GM12878 (cell line): Measurements from ENCODE around the gene PMS1. TPM values are rescaled to one million over a fixed set of nuclear protein-coding genes. Genes with fewer than 3 reads are reported as not detected.

Experiments used
- ATAC-seq: fragments of 200-7000 bp; cut with Tn5 transposase; 3 replicates; pipeline ENCODE4 v1.9.1; 2020; ENCODE audit warnings: mild to moderate bottlenecking, moderate library complexity
- BruUV-seq: library from RNA; stranded (reverse); fragments of 400-500 nt; replicated peaks from 2 replicates; lab custom pipeline; 2021; lab: Mats Ljungman, UMichigan
- CTCF ChIA-PET: fragments of 300-600 bp; sonication (Branson Sonifier 250); formaldehyde crosslinking; extraction: SDS; loops from one replicate; lab custom pipeline; 2021; ENCODE audit warnings: inconsistent platforms; lab: Yijun Ruan, JAX
- POLR2A ChIA-PET: fragments of 350-600 bp; formaldehyde crosslinking; extraction: SDS; loops from one replicate; lab custom pipeline; 2021; ENCODE audit warnings: inconsistent platforms; lab: Charles Lee
- RAD21 ChIA-PET: fragments of 300-600 bp; sonication (Branson Sonifier 250); formaldehyde crosslinking; loops from one replicate; lab custom pipeline; 2023; ENCODE audit warnings: antibody characterized with exemption; ENCODE audit not compliant: unreplicated experiment; lab: Charles Lee
- SMC1A ChIA-PET: fragments of 300-600 bp; sonication (Branson Sonifier 250); formaldehyde crosslinking; loops from one replicate; lab custom pipeline; 2023; ENCODE audit not compliant: unreplicated experiment, uncharacterized antibody; lab: Charles Lee
- DNase-seq: peaks from one replicate; pipeline ENCODE4 v3.0.0-alpha.2; 2011; ENCODE audit warnings: low read depth, low spot score
- FAIRE-seq: peaks from 3 replicates; lab custom pipeline; 2011; peaks lifted over from hg19 to GRCh38; lab: Jason Lieb, UNC
- H2AFZ ChIP-seq: 2 replicates; pipeline ENCODE4 v1.6.0; 2011; ENCODE audit warnings: low read depth, low read length, control low read depth; ENCODE audit not compliant: control insufficient read depth
- H3K27ac ChIP-seq: 2 replicates; pipeline ENCODE4 v1.5.1; 2011; ENCODE audit warnings: control low read depth; ENCODE audit not compliant: control insufficient read depth, insufficient read depth
- H3K27me3 ChIP-seq, 2 experiments: replicated peaks in 1 of 2; 2 replicates each; pipeline versions ENCODE4 v1.6.0 to v1.6.1; 2011; ENCODE audit warnings: low read length in 1 of 2; ENCODE audit not compliant: control insufficient read depth in 2 of 2, insufficient read depth in 2 of 2
- H3K36me3 ChIP-seq, 2 experiments: 2 replicates each; pipeline ENCODE4 v1.5.1; 2011; ENCODE audit warnings: low read length in 1 of 2; ENCODE audit not compliant: control insufficient read depth in 2 of 2, insufficient read depth in 2 of 2
- H3K4me1 ChIP-seq: 2 replicates; pipeline ENCODE4 v1.6.1; 2011; ENCODE audit warnings: mild to moderate bottlenecking, low read length, moderate library complexity, mixed read lengths; ENCODE audit not compliant: control insufficient read depth, insufficient read depth
- H3K4me2 ChIP-seq: 2 replicates; pipeline ENCODE4 v1.6.0; 2011; ENCODE audit warnings: control low read depth; ENCODE audit not compliant: control insufficient read depth, insufficient read depth
- H3K4me3 ChIP-seq: fragments of 200-600 bp; sonication (generic); 2 replicates; pipeline ENCODE4 v1.5.1; 2016
- H3K79me2 ChIP-seq: 2 replicates; pipeline ENCODE4 v1.6.0; 2011; ENCODE audit warnings: low read length; ENCODE audit not compliant: control insufficient read depth, insufficient read depth
- H3K9ac ChIP-seq: 2 replicates; pipeline ENCODE4 v1.8.0; 2011; ENCODE audit warnings: low read length, control low read depth, mixed read lengths; ENCODE audit not compliant: control insufficient read depth, insufficient read depth
- H3K9me3 ChIP-seq: replicated peaks from 3 replicates; pipeline ENCODE4 v1.5.1; 2011; ENCODE audit warnings: mild to moderate bottlenecking, low read length; ENCODE audit not compliant: control insufficient read depth, insufficient read depth
- H4K20me1 ChIP-seq: 2 replicates; pipeline ENCODE4 v1.6.0; 2011; ENCODE audit not compliant: control insufficient read depth, insufficient read depth
- CHD4 ChIP-seq: fragments of 200-600 bp; sonication (generic); IDR thresholded peaks from 2 replicates; pipeline ENCODE4 v1.6.1; 2016; ENCODE audit warnings: mild to moderate bottlenecking
- CREB1 ChIP-seq: IDR thresholded peaks from 2 replicates; pipeline ENCODE4 v1.6.1; 2012; ENCODE audit warnings: low read depth, mild to moderate bottlenecking, inconsistent platforms
- CTCF ChIP-seq, 3 experiments: IDR thresholded peaks in 2 of 3; conservative IDR thresholded peaks in 1 of 3; 2 replicates each; pipeline ENCODE4 v1.5.1; 2011; ENCODE audit warnings: low read depth in 3 of 3, low read length in 3 of 3, mild to moderate bottlenecking in 3 of 3, control low read depth in 2 of 3, moderate library complexity in 2 of 3, inconsistent platforms in 1 of 3, mixed read lengths in 1 of 3; ENCODE audit not compliant: control insufficient read depth in 2 of 3, insufficient read depth in 1 of 3; ENCODE audit errors: extremely low read depth in 1 of 3
- MYB ChIP-seq: fragments of 150-350 bp; IDR thresholded peaks from 2 replicates; pipeline ENCODE4 v1.6.1; 2014; ENCODE audit warnings: mild to moderate bottlenecking, low read depth, low read length, borderline replicate concordance
- POU2F2 ChIP-seq: IDR thresholded peaks from 3 replicates; pipeline ENCODE4 v1.6.1; 2011; ENCODE audit warnings: low read depth, mild to moderate bottlenecking, low read length, borderline replicate concordance
- RAD21 ChIP-seq: IDR thresholded peaks from 2 replicates; pipeline ENCODE4 v1.6.1; 2011; ENCODE audit warnings: mild to moderate bottlenecking, low read depth, low read length, moderate library complexity; ENCODE audit not compliant: insufficient read depth
- SMC3 ChIP-seq: IDR thresholded peaks from 2 replicates; pipeline ENCODE4 v1.6.1; 2011; ENCODE audit warnings: low read length, improper control_type of control experiment, borderline replicate concordance
- SRF ChIP-seq, 2 experiments: IDR thresholded peaks; 2 replicates each; pipeline ENCODE4 v1.6.1; 2011; ENCODE audit warnings: low read depth in 2 of 2, low read length in 2 of 2, mild to moderate bottlenecking in 1 of 2, moderate library complexity in 1 of 2
- TBL1XR1 ChIP-seq: IDR thresholded peaks from 2 replicates; pipeline ENCODE4 v1.6.1; 2012; ENCODE audit warnings: low read depth, low read length, improper control_type of control experiment
- WRNIP1 ChIP-seq: IDR thresholded peaks from 2 replicates; pipeline ENCODE4 v1.6.1; 2011; ENCODE audit warnings: low read depth, low read length, improper control_type of control experiment, borderline replicate concordance
- YBX1 ChIP-seq: fragments of 450-650 bp; IDR thresholded peaks from 2 replicates; pipeline ENCODE4 v1.6.1; 2016; ENCODE audit warnings: antibody characterized with exemption
- ZNF217 ChIP-seq: fragments of 450-650 bp; IDR thresholded peaks from 2 replicates; pipeline ENCODE4 v1.6.1; 2017; ENCODE audit warnings: antibody characterized with exemption, mild to moderate bottlenecking
- whole genome bisulfite sequencing: methylation state at CpG from one replicate; pipeline ENCODE4 v1.1.6; 2016; ENCODE audit warnings: low lambda C conversion rate; ENCODE audit not compliant: insufficient replicate concordance, insufficient coverage; ENCODE audit errors: missing lambda C conversion rate; 5-methylcytosine and 5-hydroxymethylcytosine counted together
- in situ Hi-C: fragments of 300-500 bp; cut with MboI; formaldehyde crosslinking; loops from 9 replicates; pipeline ENCODE4 v1.14.3; 2018; ENCODE audit warnings: mixed read lengths
- intact Hi-C: fragments of 100-400 bp; cut with micrococcal nuclease; formaldehyde crosslinking; loops from one replicate; pipeline ENCODE4 v1.14.2; 2022; ENCODE audit not compliant: unreplicated experiment
- polyA plus RNA-seq, 11 experiments: library from polyadenylated mRNA; depleted of rRNA in 4 of 11; unstranded in 6 of 11; stranded (reverse) in 5 of 11; fragments of >200 nt; fragmentation: Nextera tagmentation in 4 of 11; fragmentation: Illumina TruSeq in 1 of 11; extraction: Ambion mirVana in 4 of 11; extraction: Trizol in 1 of 11; gene quantifications; 1 replicate in 1 of 11; 2 replicates in 10 of 11; pipeline versions ENCODE4 v1.2.1 to v1.2.3, GENCODE V29; 2011 to 2016; ENCODE audit warnings: inconsistent platforms in 2 of 11, missing spikeins in 2 of 11, low read depth in 1 of 11
- total RNA-seq, 4 experiments: library from RNA; depleted of rRNA in 3 of 4; stranded (reverse); fragments of >200 nt in 3 of 4; fragmentation: Illumina TruSeq in 1 of 4; extraction: Trizol in 1 of 4; gene quantifications; 2 replicates each; pipeline versions ENCODE4 v1.2.1 to v1.2.3, GENCODE V29; 2013 to 2021

Gene PMS1
- total and polyA plus RNA-seq, 10 of the 15 experiments (the other 5 are each of a cell fraction or from before 2014, with no cell fraction given): 18.7 to 50.6 (median 29.5) TPM

GRCh38 chr2:189797902-189798301, 13.7 kb downstream of the PMS1 start:
- no peak for ATAC-seq
- intact Hi-C loops: loop anchor here (1.0 kb wide), 1 partner anchor 272 kb away; no protein-coding TSS in a partner anchor

GRCh38 chr2:189798312-189799029, 14.2 kb downstream of the PMS1 start:
- no peaks in the 10 kb centered on the region for H4K20me1 ChIP-seq
- no peaks in the 10 kb centered on the region for H3K4me1 ChIP-seq
- no peaks in the 10 kb centered on the region for H3K27me3 ChIP-seq
- SMC1A ChIA-PET: interaction anchor here (0.6 to 2.7 kb wide), 26 partner anchors 9 to 1174 kb away, joined by 3 to 15 read pairs (median 3); partner anchors contain the start of gene OSGEPL1
- WGBS: 74% methylated on average over 4 of the region's 4 CpGs
- RAD21 ChIA-PET: interaction anchor here (0.5 to 2.7 kb wide), 21 partner anchors 9 to 1216 kb away, joined by 3 to 26 read pairs (median 4); partner anchors contain the start of genes ASNSD1, MSTN and OSGEPL1
- CTCF ChIA-PET: interaction anchor here (0.7 to 3.7 kb wide), 34 partner anchors 9 to 559 kb away, joined by 3 to 45 read pairs (median 4); no protein-coding TSS in a partner anchor
- intact Hi-C loops: loop anchor here (1.0 kb wide), 1 partner anchor 272 kb away; no protein-coding TSS in a partner anchor
- H2AFZ ChIP-seq: no peak overlapping the region
- peaks cover 3 to 24% of the 10 kb centered on the region in 2 experiments; a peak in 3 of 4 replicates for H3K36me3 ChIP-seq
- no peak overlapping the region for H3K4me3 ChIP-seq
- no peak overlapping the region for H3K4me2 ChIP-seq
- peaks cover 1% of the 10 kb centered on the region for H3K79me2 ChIP-seq
- no peak overlapping the region for H3K27ac ChIP-seq
- DNase-seq: peak; percentile 25
- in situ Hi-C loops: loop anchor here (5.0 kb wide), 1 partner anchor 269 kb away; no protein-coding TSS in a partner anchor
- no peaks in the 10 kb centered on the region for H3K9me3 ChIP-seq
- no TSS peak for BruUV-seq
- no peak overlapping the region for H3K9ac ChIP-seq
- FAIRE-seq: peak; percentile 74
- peak; percentile 96 for ATAC-seq
- POLR2A ChIA-PET: interaction anchor here (0.6 to 1.5 kb wide), 4 partner anchors 13 to 39 kb away, joined by 3 to 7 read pairs (median 4); no protein-coding TSS in a partner anchor
- TF ChIP-seq CTCF (IDR thresholded peaks at IDR 0.05 in 2 of 3, conservative IDR thresholded peaks at IDR 0.05 in 1 of 3; ENCODE audit: control insufficient read depth in 2 of 3, extremely low read depth in 1 of 3, insufficient read depth in 1 of 3, low read depth in 3 of 3, low read length in 3 of 3): peak; percentile 34 to 60 (median 48); a peak in 5 of 6 replicates
- 0 out of 3 replicates have a peak, but pooled peaks have one; percentile 33 for TF ChIP-seq POU2F2
- peak; percentile 77 for TF ChIP-seq RAD21
- TF ChIP-seq SMC3: peak; percentile 41; the same call in 1 of the 2 replicates
- no peak for TF ChIP-seq CHD4

More at GRCh38 chr2:189797902-189798301, 13.7 kb downstream of the PMS1 start:
- SMC1A ChIA-PET: interaction anchor here (0.6 to 1.8 kb wide), 12 partner anchors 9 to 1175 kb away, joined by 3 to 7 read pairs (median 3); partner anchors contain the start of gene OSGEPL1
- DNase-seq (no peak), FAIRE-seq (no peak)
- Histone ChIP-seq H3K9me3 (no peaks in the 10 kb centered on the region), H3K36me3 (peaks cover 3 to 27% of the 10 kb centered on the region in 2 experiments; a peak in 3 of 4 replicates), H3K79me2 (peaks cover 1% of the 10 kb centered on the region), H3K4me1 (no peaks in the 10 kb centered on the region), H3K4me2 (no peak overlapping the region), H3K27ac (no peak overlapping the region), H2AFZ (no peak overlapping the region), H3K4me3 (no peak overlapping the region), H3K27me3 (no peaks in the 10 kb centered on the region), H4K20me1 (no peaks in the 10 kb centered on the region), H3K9ac (no peak overlapping the region)
- CTCF ChIA-PET: interaction anchor here (0.7 to 3.7 kb wide), 20 partner anchors 10 to 515 kb away, joined by 3 to 45 read pairs (median 4); no protein-coding TSS in a partner anchor
- no TSS peak for BruUV-seq
- in situ Hi-C loops: loop anchor here (5.0 kb wide), 1 partner anchor 269 kb away; no protein-coding TSS in a partner anchor
- POLR2A ChIA-PET: interaction anchor here (0.7 to 1.5 kb wide), 2 partner anchors 21 to 40 kb away, joined by 3 to 6 read pairs; no protein-coding TSS in a partner anchor
- TF ChIP-seq ZNF217 (no peak), SRF (IDR thresholded peaks at IDR 0.05; ENCODE audit: low read depth in 2 of 2, low read length in 2 of 2) (no peak), YBX1 (no peak), MYB (no peak), WRNIP1 (no peak), CREB1 (no peak), TBL1XR1 (no peak)
- WGBS: 91% methylated on average over 6 of the region's 6 CpGs
- RAD21 ChIA-PET: interaction anchor here (0.6 to 2.7 kb wide), 13 partner anchors 8 to 1217 kb away, joined by 3 to 26 read pairs (median 4); partner anchors contain the start of genes ASNSD1 and OSGEPL1
